H9 (cell line): ENCODE measurements around the gene XXYLT1. TPM values are rescaled to one million over a fixed set of nuclear protein-coding genes. Genes with fewer than 3 reads are reported as not detected.

Source experiments
- DNase-seq: peaks from one replicate; pipeline ENCODE4 v3.0.0-alpha.2; 2017
- H2AFZ ChIP-seq: one replicate; pipeline ENCODE4 v1.6.1; 2013; ENCODE audit warnings: mild to moderate bottlenecking, low read length, control low read depth, moderate library complexity
- H2AK5ac ChIP-seq: 2 replicates; pipeline ENCODE4 v1.6.1; 2013; ENCODE audit warnings: low read length, control low read depth, mixed read lengths; ENCODE audit not compliant: insufficient read length
- H2BK120ac ChIP-seq: one replicate; pipeline ENCODE4 v1.6.1; 2013; ENCODE audit warnings: low read depth, mild to moderate bottlenecking, low read length, control low read depth, inconsistent platforms; ENCODE audit not compliant: poor library complexity, severe bottlenecking
- H2BK12ac ChIP-seq: 2 replicates; pipeline ENCODE4 v1.6.1; 2013; ENCODE audit warnings: low read length, control low read depth, mixed read lengths, low read depth; ENCODE audit not compliant: insufficient read length
- H2BK15ac ChIP-seq: 2 replicates; pipeline ENCODE4 v1.6.1; 2013; ENCODE audit warnings: low read depth, low read length, control low read depth
- H2BK20ac ChIP-seq: one replicate; pipeline ENCODE4 v1.6.1; 2013; ENCODE audit warnings: low read depth, mild to moderate bottlenecking, low read length, control low read depth, inconsistent platforms; ENCODE audit not compliant: poor library complexity, severe bottlenecking
- H2BK5ac ChIP-seq: 2 replicates; pipeline ENCODE4 v1.6.1; 2013; ENCODE audit warnings: low read length, control low read depth, mixed read lengths; ENCODE audit not compliant: insufficient read length
- H3K14ac ChIP-seq: 2 replicates; pipeline ENCODE4 v1.6.1; 2013; ENCODE audit warnings: low read length, control low read depth; ENCODE audit not compliant: insufficient read depth
- H3K18ac ChIP-seq: 2 replicates; pipeline ENCODE4 v1.6.1; 2013; ENCODE audit warnings: low read depth, mild to moderate bottlenecking, mixed read lengths, low read length, control low read depth; ENCODE audit not compliant: insufficient read length
- H3K23ac ChIP-seq: 2 replicates; pipeline ENCODE4 v1.6.1; 2013; ENCODE audit warnings: low read length, control low read depth, mixed read lengths, low read depth; ENCODE audit not compliant: insufficient read length
- H3K23me2 ChIP-seq: 2 replicates; pipeline ENCODE4 v1.6.1; 2013; ENCODE audit warnings: low read depth, mild to moderate bottlenecking, mixed read lengths, low read length, control low read depth; ENCODE audit not compliant: insufficient read length, poor library complexity, severe bottlenecking
- H3K27ac ChIP-seq: 2 replicates; pipeline ENCODE4 v1.5.1; 2013; ENCODE audit warnings: low read length, control low read depth, mixed read lengths, low read depth; ENCODE audit not compliant: insufficient read length
- H3K27me3 ChIP-seq: 2 replicates; pipeline ENCODE4 v1.6.1; 2013; ENCODE audit warnings: low read length, control low read depth, inconsistent platforms; ENCODE audit not compliant: insufficient read depth
- H3K4ac ChIP-seq: 2 replicates; pipeline ENCODE4 v1.6.1; 2013; ENCODE audit warnings: low read depth, mild to moderate bottlenecking, control low read depth, inconsistent platforms, low read length, moderate library complexity
- H3K4me1 ChIP-seq: 2 replicates; pipeline ENCODE4 v1.6.1; 2013; ENCODE audit warnings: low read length, control low read depth, inconsistent platforms; ENCODE audit not compliant: insufficient read depth
- H3K4me2 ChIP-seq: 2 replicates; pipeline ENCODE4 v1.6.1; 2013; ENCODE audit warnings: low read length, control low read depth, mixed read lengths; ENCODE audit not compliant: insufficient read length, insufficient read depth
- H3K56ac ChIP-seq: 2 replicates; pipeline ENCODE4 v1.6.1; 2013; ENCODE audit warnings: low read depth, mild to moderate bottlenecking, mixed read lengths, low read length, control low read depth; ENCODE audit not compliant: insufficient read length
- H3K79me1 ChIP-seq: 2 replicates; pipeline ENCODE4 v1.6.1; 2013; ENCODE audit warnings: low read depth, mild to moderate bottlenecking, moderate library complexity, low read length, control low read depth, inconsistent platforms; ENCODE audit not compliant: insufficient read depth, poor library complexity, severe bottlenecking
- H3K79me2 ChIP-seq: 2 replicates; pipeline ENCODE4 v1.6.1; 2013; ENCODE audit warnings: low read length, control low read depth, inconsistent platforms; ENCODE audit not compliant: insufficient read depth
- H3K9ac ChIP-seq: 2 replicates; pipeline ENCODE4 v1.6.1; 2013; ENCODE audit warnings: low read length, control low read depth, mixed read lengths; ENCODE audit not compliant: insufficient read length; ENCODE audit errors: extremely low read depth
- H3K9me3 ChIP-seq: one replicate; pipeline ENCODE4 v1.6.1; 2013; ENCODE audit warnings: low read depth, low read length, inconsistent platforms; ENCODE audit not compliant: control insufficient read depth
- H3T11ph ChIP-seq: one replicate; pipeline ENCODE4 v1.6.1; 2013; ENCODE audit warnings: mild to moderate bottlenecking, low read length, control low read depth, inconsistent platforms
- H4K20me1 ChIP-seq: one replicate; pipeline ENCODE4 v1.6.1; 2013; ENCODE audit not compliant: control insufficient read depth, insufficient read length, insufficient read depth
- H4K5ac ChIP-seq: 2 replicates; pipeline ENCODE4 v1.6.1; 2013; ENCODE audit warnings: low read depth, mild to moderate bottlenecking, mixed read lengths, low read length, control low read depth; ENCODE audit not compliant: insufficient read length
- H4K8ac ChIP-seq: replicated peaks from 2 replicates; pipeline ENCODE4 v1.6.1; 2013; ENCODE audit warnings: low read length, control low read depth, mixed read lengths, low read depth; ENCODE audit not compliant: insufficient read length
- H4K91ac ChIP-seq: 2 replicates; pipeline ENCODE4 v1.6.1; 2013; ENCODE audit warnings: low read depth, mild to moderate bottlenecking, moderate library complexity, mixed read lengths, low read length, control low read depth; ENCODE audit not compliant: insufficient read length
- H3K27ac Mint-ChIP-seq, 3 experiments: 2 replicates in 2 of 3; 3 replicates in 1 of 3; pipeline ENCODE4 v1.8.0; 2020 to 2021; ENCODE audit warnings: mixed read lengths in 3 of 3, mild to moderate bottlenecking in 1 of 3, moderate library complexity in 1 of 3
- H3K27me3 Mint-ChIP-seq: 2 replicates; pipeline ENCODE4 v1.8.0; 2021; ENCODE audit warnings: low read depth, mild to moderate bottlenecking, moderate library complexity, mixed read lengths
- H3K36me3 Mint-ChIP-seq, 3 experiments: 2 replicates in 2 of 3; 3 replicates in 1 of 3; pipeline ENCODE4 v1.8.0; 2020 to 2021; ENCODE audit warnings: low read depth in 3 of 3, mixed read lengths in 3 of 3; ENCODE audit not compliant: insufficient read depth in 1 of 3
- H3K4me1 Mint-ChIP-seq, 2 experiments: 2 replicates each; pipeline ENCODE4 v1.8.0; 2020; ENCODE audit warnings: mixed read lengths in 2 of 2
- H3K4me3 Mint-ChIP-seq, 2 experiments: 2 replicates in 1 of 2; 3 replicates in 1 of 2; pipeline ENCODE4 v1.8.0; 2020 to 2021; ENCODE audit warnings: mild to moderate bottlenecking in 2 of 2, mixed read lengths in 2 of 2, moderate library complexity in 1 of 2
- H3K9me3 Mint-ChIP-seq, 2 experiments: 2 replicates in 1 of 2; 3 replicates in 1 of 2; pipeline ENCODE4 v1.8.0; 2020; ENCODE audit warnings: mild to moderate bottlenecking in 2 of 2, mixed read lengths in 2 of 2, moderate library complexity in 1 of 2
- WGBS: extraction: QIAGEN DNeasy Blood & Tissue Kit; methylation state at CpG from one replicate; pipeline ENCODE4 v1.1.7; 2013; ENCODE audit warnings: missing lambda C conversion rate, low lambda C conversion rate, mixed read lengths; ENCODE audit not compliant: insufficient read length; ENCODE audit errors: extremely low coverage; 5-methylcytosine and 5-hydroxymethylcytosine counted together
- total RNA-seq: library from RNA; stranded (reverse); gene quantifications from 2 replicates; pipeline ENCODE4 v1.2.1, GENCODE V29; 2021
- TF ChIP-seq, protein P1 (sequence below): fragments of 200-600 bp; sonication (generic); conservative IDR thresholded peaks from 3 replicates; pipeline ENCODE4 v1.8.0; 2021; ENCODE audit warnings: antibody characterized with exemption, mild to moderate bottlenecking

The XXYLT1 gene
- total RNA-seq, 1 experiment from 2014 or later = 22.7 TPM

DNA sequence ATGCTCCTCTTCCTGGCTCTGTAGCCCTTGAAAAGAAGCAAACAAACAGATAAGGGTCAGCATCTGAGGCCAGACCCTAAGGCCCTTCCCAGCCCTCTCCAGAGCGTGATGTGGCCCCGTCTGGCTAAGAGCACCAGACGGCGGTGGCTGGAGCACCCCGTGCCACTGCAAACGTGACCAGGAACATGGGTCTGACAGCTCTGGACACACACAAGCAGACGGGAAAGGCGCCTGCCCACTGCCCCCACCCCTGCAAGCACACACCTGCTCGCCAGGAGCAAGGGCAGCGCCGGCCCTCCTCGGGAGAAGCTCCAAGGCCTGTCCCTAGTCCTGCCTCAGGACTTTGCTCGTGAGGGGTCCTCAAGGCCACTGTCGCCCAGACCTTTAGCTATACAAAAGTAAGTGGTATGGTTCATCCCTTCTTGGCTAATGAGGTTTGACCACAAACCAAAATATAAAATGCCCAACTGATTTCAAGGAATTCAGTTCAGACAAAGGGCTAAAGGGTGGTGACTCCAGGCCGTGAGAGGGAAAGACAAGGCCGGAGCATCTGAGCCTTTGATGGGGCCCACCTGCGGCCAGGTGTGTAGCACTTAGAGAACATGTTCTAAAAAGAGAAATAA, 90.4 kb downstream of the XXYLT1 start:
- peak overlapping the region in 2 of 3 experiments; percentile 13 to 71; a peak in 4 of 7 replicates for H3K27ac Mint-ChIP-seq
- Histone ChIP-seq H4K91ac (no peak overlapping the region), H2AFZ (no peak overlapping the region), H3K79me2 (no peaks in the 10 kb centered on the region; the same call in 1 of the 2 replicates), H3K79me1 (no peaks in the 10 kb centered on the region), H3K9ac (no peak overlapping the region), H2BK120ac (no peak overlapping the region), H3K56ac (no peak overlapping the region), H3K9me3 (no peaks in the 10 kb centered on the region), H2BK5ac (no peak overlapping the region), H3K4me1 (peaks cover 11% of the 10 kb centered on the region; the same call in 1 of the 2 replicates), H3K27ac (no peak overlapping the region), H3K14ac (no peak overlapping the region), H3K4me2 (no peak overlapping the region), H2BK20ac (no peak overlapping the region), H2AK5ac (no peak overlapping the region), H4K8ac (no peak overlapping the region), H2BK12ac (no peak overlapping the region), H4K5ac (no peak overlapping the region), H3K27me3 (no peaks in the 10 kb centered on the region), H3K18ac (no peak overlapping the region), H3K23ac (no peak overlapping the region), H2BK15ac (no peak overlapping the region), H3K4ac (no peak overlapping the region), H3T11ph (no peak overlapping the region), H4K20me1 (no peaks in the 10 kb centered on the region), H3K23me2 (no peaks in the 10 kb centered on the region)
- H3K36me3 Mint-ChIP-seq = peaks cover 4 to 9% (median 8%) of the 10 kb centered on the region in 3 experiments
- H3K9me3 Mint-ChIP-seq = no peaks in the 10 kb centered on the region
- no CpG with 5 or more reads among the region's 17 CpGs for WGBS
- H3K27me3 Mint-ChIP-seq = no peaks in the 10 kb centered on the region; the same call in 1 of the 2 replicates
- no peak for DNase-seq
- no peak overlapping the region for H3K4me3 Mint-ChIP-seq
- TF ChIP-seq, protein P1, sequence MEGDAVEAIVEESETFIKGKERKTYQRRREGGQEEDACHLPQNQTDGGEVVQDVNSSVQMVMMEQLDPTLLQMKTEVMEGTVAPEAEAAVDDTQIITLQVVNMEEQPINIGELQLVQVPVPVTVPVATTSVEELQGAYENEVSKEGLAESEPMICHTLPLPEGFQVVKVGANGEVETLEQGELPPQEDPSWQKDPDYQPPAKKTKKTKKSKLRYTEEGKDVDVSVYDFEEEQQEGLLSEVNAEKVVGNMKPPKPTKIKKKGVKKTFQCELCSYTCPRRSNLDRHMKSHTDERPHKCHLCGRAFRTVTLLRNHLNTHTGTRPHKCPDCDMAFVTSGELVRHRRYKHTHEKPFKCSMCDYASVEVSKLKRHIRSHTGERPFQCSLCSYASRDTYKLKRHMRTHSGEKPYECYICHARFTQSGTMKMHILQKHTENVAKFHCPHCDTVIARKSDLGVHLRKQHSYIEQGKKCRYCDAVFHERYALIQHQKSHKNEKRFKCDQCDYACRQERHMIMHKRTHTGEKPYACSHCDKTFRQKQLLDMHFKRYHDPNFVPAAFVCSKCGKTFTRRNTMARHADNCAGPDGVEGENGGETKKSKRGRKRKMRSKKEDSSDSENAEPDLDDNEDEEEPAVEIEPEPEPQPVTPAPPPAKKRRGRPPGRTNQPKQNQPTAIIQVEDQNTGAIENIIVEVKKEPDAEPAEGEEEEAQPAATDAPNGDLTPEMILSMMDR = no peak
- peaks cover 48% of the 10 kb centered on the region in 2 experiments for H3K4me1 Mint-ChIP-seq
